Kidney epithelial cell (primary cell): ENCODE results near the gene DGKG. TPM values are rescaled to one million over a fixed set of nuclear protein-coding genes. Genes with fewer than 3 reads are reported as not detected.
A peak's percentile ranks its signal among the peaks of the same experiment; 100 is the strongest.

Experiments used
- DNase-seq: peaks from one replicate; pipeline ENCODE4 v3.0.0-alpha.2; 2010; ENCODE audit warnings: low read depth
- H3K27me3 ChIP-seq: 2 replicates; pipeline ENCODE4 v1.6.0; 2011; ENCODE audit warnings: low read length; ENCODE audit not compliant: control insufficient read depth, insufficient read depth
- H3K36me3 ChIP-seq: 2 replicates; pipeline ENCODE4 v1.5.1; 2011; ENCODE audit warnings: low read length; ENCODE audit not compliant: control insufficient read depth, insufficient read depth
- H3K4me3 ChIP-seq: 2 replicates; pipeline ENCODE4 v1.5.1; 2011; ENCODE audit warnings: low read depth, mild to moderate bottlenecking, control low read depth, low read length
- CTCF ChIP-seq: IDR thresholded peaks from 2 replicates; pipeline ENCODE4 v1.5.1; 2011; ENCODE audit warnings: mild to moderate bottlenecking, moderate library complexity, low read length, control low read depth, inconsistent platforms; ENCODE audit not compliant: insufficient read depth, poor library complexity, severe bottlenecking
- total RNA-seq: library from RNA; depleted of rRNA; stranded (reverse); fragments of >200 nt; gene quantifications from 2 replicates; pipeline ENCODE4 v1.2.3, GENCODE V29; 2015

The DGKG gene
- total RNA-seq, 1 donor from 2014 or later = 0.04 TPM

GRCh38 chr3:186257866-186258265 lies 104.2 kb downstream of the DGKG start:
- no peak for DNase-seq
- no peak for TF ChIP-seq CTCF
- no peak overlapping the region for H3K4me3 ChIP-seq
- no peaks in the 10 kb centered on the region for H3K36me3 ChIP-seq
- peaks cover 4% of the 10 kb centered on the region for H3K27me3 ChIP-seq

- H3K4me3 ChIP-seq = no peak overlapping the region
- H3K27me3 ChIP-seq = peaks cover 6% of the 10 kb centered on the region
- no peak for DNase-seq
- peak; percentile 42 for TF ChIP-seq CTCF
- H3K36me3 ChIP-seq = no peaks in the 10 kb centered on the region
Measured at GRCh38 chr3:186255703-186256331, 106.2 kb downstream of the DGKG start.

GRCh38 chr3:186254676-186255650 lies 107.1 kb downstream of the DGKG start:
- no peak for TF ChIP-seq CTCF
- DNase-seq = no peak
- no peaks in the 10 kb centered on the region for H3K36me3 ChIP-seq

GRCh38 chr3:186251948-186252619 lies 110.0 kb downstream of the DGKG start:
- H3K4me3 ChIP-seq = no peak overlapping the region
- no peaks in the 10 kb centered on the region for H3K36me3 ChIP-seq
- H3K27me3 ChIP-seq = peaks cover 12% of the 10 kb centered on the region
- TF ChIP-seq CTCF = no peak
- DNase-seq = no peak

More at GRCh38 chr3:186254676-186255650, 107.1 kb downstream of the DGKG start:
- no peak overlapping the region for H3K4me3 ChIP-seq
- H3K27me3 ChIP-seq = peaks cover 8% of the 10 kb centered on the region

GRCh38 chr3:186248850-186249249 lies 113.2 kb downstream of the DGKG start:
- DNase-seq = no peak
- no peak for TF ChIP-seq CTCF
- Histone ChIP-seq H3K4me3 (no peak overlapping the region), H3K27me3 (peaks cover 8% of the 10 kb centered on the region), H3K36me3 (no peaks in the 10 kb centered on the region)
